ENCODE results near the gene SLC51A.
"Not testable (repeated sequence)": the region's sequence is repeated elsewhere in the genome, so short reads cannot be mapped to it uniquely, and the experiment has no call there.

SLC51A gene

DNA sequence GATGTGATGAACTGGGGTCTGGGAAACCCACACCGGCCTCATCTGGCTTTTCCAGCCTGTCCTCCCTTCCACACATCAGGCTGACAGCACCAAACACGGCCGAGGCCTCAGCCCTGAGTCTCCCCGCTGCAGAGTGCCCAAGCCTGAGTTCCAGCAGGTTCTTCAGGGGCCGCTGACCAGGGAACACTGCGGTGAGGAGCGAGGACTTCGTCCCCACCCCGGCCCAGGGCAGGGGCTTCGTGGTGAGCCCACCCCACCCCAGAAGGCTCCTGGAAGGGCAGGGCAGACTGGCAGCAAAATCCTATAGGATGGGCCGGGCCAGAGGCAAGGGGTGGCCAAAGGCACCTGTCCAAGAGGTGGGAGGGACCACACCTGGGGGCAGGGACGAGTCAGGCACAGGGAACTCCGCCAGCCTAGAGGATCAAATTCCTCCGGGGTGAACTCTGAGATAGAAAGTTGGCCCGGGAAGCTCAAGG is at the start of gene SLC51A:
Gene SLC51A, plus strand, starts transcription at position 446 of the 476 bp plus-strand sequence. CDS start 179 bp downstream, outside the sequence.
- no peak for DNase-seq

DNA sequence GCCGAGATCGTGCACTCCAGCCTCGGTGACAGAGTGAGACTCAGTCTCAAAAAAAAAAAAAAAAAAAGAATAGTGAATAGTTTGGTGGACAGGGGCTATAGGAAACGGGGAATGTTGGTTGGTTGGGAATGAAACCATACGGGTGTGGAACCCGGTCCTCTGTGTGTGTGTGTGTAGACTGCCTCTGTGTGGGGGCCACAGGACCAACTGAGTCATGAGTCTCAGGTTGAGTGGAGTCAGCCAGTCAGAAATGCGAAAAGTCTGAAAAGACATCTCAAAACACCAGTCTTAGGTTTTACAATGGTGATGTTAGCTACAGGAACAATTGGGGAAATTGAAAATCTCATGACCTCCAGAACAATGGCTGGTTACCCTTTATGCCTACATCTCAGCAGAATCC is 49.6 kb upstream of the SLC51A start:
- no peak for DNase-seq

DNA sequence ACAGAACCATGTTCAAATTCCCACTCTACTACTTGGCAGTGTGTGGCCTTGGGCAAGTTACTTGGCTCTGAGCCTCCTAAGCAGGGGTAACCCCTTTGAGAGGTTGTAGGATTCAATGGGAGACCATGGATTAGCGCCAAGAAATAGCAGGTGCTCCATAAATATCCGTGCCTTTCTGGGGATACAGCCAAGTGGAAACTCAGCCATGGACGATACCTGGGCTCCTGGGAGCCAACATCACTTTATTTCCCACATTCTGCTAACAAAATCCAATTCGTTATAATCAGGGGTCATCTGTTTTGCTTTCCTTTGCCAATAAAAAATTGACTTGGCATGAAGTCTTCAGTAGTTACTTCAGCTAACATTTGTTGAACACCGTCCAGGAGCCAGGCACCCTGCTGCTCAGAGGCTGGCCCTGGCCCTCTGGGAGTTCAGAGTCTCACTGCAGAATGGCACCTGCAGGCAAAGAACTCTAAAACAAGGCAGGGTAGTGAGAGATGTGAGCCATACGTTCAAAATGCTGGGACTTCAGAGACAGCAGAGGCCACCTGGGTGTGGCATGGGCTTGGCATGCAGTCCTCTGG is 47.4 kb upstream of the SLC51A start:
- DNase-seq, result no peak

DNA sequence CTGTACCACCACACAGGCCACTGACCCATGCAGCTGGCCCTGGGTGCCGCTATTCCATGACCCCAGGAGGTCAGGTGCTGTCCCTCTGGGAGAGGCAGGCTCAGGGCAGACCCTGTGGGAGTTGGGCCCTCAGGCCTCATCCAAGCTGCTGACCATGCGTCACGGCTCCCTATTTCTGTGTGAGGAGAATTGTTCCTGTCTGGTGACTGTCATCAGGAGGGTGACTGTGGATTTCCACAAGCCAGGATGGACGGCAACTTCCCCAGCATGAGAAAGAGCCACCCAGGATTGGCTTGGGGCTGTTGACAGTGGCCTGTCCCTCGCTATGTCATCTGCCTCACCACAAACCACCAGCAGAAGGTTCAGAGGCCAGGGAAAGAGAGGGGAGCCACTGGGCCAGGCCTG is 46.5 kb upstream of the SLC51A start:
- no peak for DNase-seq

DNA sequence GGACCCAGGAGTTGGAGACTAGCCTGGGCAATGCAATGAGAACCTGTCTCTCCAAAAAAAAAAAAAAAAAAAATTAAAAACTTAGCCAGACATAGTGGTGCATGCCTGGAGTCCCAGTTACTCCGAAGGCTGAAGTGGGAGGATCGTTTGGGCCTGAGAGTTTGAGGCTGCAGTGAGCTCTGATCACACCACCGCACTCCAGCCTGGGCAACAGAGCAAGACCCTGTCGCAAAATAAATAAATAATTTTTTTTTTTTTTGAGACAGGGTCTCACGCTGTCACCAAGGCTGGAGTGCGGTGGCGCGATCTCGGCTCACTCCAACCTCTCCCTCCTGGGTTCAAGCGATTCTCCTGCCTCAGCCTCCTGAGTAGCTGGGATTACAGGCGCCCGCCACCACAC is 46.0 kb upstream of the SLC51A start:
- DNase-seq, result not testable (repeated sequence)

DNA sequence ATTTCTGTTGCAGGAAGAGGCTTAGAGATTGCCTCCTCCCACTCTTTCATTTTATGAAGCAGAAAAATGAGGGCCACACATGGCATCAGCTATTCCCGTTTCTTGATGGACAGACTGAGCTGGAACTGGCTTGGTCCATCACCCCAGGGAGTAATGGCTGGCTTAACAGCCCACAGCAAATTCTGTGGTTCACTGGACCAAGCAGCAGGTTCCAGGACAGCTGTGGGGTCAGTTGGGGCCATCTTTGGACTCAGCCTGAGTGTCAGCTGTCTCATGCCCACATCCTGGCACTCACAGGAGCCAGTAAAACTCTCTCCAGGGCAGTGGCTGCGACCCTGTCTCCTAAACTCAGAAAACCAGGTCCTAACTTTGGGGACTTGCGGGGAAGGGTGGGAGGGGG is 41.7 kb upstream of the SLC51A start:
- DNase-seq, result no peak

DNA sequence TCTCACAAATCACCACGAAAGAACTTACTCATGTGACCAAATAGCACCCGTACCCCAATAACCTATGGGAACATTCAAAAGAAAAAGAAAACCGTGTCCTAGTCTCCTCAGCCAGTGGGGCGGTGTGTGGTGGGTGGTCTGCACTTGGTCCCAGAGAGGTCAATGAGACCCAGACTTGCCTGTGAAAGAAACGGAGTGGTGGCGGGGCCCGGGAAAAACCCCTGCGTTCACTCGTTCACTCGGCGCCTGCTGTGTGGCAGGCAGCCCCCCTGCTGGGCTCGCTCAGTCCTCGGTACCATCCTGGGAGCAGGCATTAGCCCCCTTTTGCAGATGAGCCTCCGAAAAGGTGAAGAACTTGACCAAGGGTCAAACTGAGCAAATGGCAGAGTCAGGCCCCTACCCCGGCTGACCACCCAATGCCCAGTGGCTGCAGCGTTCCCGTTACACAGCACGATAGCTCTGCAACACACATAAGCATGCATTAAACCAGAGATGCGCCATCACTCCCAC is 41.2 kb upstream of the SLC51A start:
- no peak for DNase-seq

DNA sequence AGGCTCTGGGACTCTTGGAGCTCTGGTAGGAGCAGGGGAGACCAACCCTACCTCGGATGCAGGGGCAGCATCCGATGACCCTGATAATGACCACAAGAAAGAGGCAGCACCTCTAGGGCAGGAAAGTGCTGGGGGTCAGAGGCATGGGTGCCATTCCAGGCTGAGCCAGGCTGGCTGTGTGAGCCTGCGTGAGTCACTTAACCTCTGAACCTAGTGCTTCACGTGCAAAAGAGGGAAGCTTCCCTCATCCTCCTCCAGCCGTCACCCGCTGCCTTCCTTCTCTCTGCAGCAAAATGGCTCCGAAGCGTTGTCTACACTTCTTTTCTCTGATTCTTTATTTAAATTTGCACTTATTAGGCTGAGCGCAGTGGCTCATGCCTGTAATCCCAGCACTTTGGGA is 40.6 kb upstream of the SLC51A start:
- DNase-seq, result no peak

DNA sequence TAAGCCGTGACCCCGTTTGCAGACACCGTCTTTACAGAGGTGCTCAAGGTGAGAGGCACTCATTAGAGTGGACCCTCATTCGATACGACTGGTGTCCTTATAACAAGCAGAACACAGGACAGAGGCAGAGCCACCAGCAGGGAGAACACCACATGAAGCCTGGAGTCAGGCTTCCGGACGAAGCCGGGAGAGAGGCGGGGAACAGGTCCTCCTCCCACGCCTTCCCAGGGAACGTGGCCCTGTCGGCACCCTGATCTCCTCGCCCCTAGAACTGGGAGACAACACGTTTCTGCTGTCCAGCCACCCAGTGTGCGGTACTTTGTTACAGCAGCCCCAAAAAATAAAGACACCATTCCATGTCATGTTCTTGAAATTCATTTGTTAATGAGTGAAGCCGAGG is 38.8 kb upstream of the SLC51A start:
- DNase-seq, result no peak

DNA sequence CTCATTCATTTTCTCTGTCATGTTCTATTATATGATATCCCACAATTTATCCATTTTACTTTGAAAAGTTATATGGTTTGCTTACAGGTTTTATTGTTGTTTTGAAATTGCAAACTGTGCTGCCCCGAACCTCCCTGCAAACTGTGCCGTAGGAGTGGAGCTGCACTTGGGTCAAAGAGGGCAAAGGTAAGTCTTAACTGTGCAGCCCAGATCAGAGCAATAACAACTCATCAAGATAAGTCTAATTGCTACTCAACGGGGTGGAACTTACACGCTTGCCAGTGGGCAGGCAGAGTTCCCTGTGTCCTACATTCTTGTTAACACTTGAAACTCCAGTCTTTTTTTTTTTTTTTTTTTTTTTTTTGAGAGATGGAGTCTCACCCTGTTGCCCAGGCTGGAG is 38.4 kb upstream of the SLC51A start:
- DNase-seq, result no peak

DNA sequence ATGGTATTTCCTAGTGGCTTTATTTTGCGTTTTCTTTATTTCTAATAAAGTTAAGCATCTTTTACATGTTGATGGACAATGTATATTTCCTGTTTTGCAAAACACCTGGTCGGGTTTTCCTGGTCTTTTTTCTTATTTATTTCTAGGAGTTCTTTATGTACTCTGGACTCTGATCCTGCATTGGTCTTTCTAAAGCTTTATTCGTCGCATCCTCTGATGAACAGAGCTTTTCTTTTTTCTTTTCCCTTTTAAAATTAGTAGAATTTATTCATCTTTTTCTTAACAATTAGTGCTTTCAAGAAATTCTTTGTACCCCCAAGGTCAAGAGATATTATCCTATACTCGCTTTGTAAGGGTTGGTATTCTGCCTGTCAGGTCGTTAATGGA is 37.3 kb upstream of the SLC51A start:
- no peak for DNase-seq

DNA sequence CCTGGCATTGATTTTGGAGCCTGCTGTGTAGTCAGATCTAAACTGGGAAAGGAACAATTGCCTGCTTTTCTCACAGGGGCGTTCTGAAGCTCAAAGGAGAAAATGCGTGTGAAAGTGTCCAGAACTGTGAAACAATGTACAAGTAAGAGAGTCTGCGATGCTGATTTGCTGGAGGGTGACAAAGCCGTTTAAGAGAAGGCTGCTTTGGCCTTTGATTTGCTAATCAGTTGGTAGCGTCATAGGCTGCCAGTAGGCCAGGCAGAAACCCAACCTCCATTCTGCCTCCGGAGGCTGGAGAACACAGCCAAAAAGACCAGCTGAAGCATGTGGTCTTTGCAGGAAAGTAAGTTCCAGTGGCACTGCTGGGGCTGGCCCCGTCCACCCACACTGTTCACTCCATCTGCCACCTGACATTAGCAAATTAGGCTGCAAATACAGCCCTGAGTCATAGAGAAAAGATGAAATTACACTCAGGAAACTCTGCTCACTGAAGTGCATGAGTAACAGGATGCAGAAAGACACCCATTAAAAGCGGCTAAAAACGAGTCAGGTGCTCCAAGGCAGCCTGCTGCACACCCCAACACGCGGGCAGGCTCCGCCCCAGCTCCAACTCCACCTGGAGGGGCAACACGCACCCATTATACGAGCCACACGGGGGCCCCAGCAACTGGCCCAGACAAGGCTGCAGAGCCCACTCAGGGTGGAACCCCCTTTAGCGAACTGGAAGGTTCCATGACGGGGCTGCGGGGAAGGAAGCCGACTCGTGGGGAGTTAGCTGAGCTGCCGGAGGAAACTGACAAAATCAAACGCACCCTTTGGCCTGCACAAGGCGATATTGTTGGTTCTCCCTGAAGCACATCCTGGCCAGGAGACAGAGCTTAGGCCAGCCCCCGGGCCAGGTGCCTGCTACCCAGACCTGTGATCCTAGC is 36.7 kb upstream of the SLC51A start:
- peak; percentile 40 to 70 (median 56) for DNase-seq

DNA sequence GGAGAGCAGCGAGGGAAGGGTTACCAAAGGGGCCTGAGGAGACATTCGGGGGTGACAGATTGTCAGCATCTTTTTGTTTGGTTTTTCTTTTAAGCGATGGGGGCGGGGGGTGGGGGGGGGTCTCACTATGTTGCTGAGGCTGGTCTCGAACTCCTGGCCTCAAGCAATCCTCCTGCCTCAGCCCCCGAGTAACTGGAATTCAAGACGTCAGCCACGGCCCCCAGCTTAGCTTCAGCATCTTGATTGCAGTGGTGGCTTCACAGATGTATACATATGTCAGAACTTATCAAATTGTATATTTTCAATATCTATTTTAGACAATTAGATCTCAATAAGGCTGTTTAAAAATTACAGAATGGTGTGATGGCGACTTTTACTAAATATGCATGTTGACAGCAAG is 36.0 kb upstream of the SLC51A start:
- no peak for DNase-seq

DNA sequence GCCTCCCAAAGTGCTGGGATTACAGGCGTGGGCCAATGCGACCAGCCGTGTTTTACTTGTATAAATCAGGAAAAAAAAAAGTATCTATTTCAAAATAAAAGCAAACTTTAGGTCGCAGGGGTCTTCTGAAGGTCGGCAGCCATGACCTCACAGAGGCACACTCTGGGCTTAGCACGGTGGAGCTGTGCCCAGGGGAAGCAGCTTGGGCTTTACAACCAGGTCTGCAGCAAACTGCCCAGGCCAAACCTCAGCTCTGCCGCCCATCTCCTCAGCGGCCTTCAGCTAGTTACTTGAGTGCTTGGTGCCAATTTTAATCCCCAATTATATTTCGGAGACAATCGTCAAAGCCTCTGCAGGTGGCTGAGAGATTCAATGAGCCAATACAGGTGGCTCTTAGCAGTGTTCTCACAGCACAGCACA is 35.2 kb upstream of the SLC51A start:
- no peak for DNase-seq

DNA sequence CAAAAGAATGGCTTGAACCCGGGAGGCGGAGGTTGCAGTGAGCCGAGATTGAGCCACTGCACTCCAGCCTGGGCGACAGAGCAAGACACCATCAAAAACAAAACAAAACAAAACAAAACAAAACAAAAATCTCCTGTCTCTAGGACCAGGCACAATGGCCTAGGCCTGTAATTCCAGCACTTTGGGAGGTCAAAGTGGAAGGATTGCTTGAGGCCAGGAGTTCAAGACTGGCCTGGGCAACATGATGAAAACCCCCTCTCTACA is 32.2 kb upstream of the SLC51A start:
- not testable (repeated sequence) for DNase-seq

DNA sequence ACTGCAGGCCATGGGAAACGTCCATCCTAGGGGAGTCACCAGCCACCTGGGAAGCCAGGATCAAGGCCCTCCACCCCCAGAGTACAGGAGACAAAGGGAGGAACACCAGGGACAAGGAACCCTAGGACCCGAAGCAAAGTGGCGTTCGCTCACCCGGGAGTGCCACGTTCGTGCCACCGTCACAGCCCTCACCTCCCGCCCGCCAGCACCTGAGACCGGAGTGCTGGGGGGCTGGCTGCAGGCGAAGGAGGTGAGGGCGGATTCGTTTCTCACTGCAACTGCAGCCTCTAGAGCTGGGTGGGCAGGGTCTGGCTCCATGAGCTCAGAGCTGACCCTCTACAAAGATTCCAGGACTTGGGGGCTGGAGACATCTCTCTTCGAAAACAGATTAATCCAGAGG is 31.5 kb upstream of the SLC51A start:
- no peak for DNase-seq

DNA sequence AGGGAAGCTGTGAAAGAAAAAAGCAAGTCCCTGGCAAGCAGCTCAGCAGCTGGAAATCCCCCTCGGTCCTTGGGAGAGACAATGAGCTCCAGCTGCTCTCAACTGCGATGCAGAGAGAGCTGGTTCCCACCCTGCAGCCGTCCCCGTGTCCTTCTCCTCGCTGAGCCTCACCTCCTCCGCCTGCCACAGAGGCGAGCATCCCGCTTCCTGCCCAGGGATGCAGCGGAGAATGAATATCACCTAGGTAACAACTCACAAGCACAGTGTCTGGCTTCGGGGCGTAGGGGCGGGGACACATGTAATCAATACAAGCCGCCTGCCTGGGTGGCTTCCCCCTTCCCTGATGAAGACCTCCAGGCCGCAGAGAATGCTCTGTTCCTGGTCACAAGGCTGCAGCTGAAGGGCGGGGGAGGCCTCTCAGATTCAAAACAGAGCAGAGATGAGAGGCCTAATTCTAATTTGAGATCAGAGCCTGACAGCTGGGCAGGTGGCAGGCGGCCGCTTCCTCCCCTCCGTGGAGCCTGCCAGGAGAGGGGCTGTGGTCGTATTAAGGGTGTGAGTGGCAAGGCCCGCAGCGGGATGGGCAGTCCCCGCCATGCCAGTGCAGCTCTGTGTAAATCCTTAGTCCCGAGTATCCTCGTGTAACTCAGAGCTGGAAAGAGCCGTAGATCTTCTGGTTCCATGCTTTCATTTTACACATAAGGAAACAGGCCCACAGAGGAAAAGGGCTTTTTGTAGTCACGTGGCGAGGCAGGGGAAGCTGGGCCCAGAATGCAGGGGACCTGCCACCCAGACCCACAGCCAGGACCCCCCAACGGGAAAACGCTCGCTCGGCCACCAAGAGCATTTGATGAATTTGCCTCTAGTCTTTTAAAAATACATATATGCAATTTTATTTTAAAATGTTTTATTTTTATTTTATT is 29.4 kb upstream of the SLC51A start:
- DNase-seq, result no peak

DNA sequence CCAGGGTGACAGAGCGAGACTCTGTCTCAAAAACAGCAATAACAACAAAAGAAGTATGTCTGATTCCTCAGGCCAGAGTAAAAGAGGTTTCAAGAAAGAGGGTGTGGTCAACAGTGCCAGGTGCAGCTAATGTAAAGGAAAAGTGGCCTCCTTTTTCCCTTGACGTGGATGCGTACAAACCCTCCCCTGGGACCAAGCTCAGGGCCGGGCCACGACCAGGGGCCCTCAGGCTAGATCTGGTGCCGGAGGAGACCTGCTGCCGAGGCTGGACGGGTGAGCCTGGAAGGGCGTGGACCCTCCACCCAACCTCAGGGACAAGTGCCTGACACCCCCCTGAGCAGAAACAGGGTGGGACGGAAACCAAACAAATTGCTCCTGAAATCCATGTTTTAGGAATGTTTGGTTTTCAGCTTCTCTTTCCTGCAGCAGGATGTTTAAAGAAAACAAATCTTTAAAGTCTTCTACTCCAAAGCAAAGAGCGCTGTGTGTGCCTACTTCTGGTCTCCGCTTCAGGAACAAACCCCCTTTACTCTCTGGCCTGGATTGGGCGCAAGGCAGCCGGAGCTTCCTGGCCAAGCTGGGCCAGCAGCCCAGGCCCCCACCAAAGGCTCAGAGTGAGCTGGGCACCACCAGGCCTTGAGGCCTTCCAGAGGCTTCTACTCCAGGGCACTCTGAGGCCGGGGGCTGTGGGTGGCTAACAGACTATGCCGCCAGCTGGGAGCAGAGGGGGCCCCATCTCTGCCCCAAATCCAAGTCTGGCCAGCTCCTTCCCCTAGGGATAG is 26.6 kb upstream of the SLC51A start:
- DNase-seq, result no peak

DNA sequence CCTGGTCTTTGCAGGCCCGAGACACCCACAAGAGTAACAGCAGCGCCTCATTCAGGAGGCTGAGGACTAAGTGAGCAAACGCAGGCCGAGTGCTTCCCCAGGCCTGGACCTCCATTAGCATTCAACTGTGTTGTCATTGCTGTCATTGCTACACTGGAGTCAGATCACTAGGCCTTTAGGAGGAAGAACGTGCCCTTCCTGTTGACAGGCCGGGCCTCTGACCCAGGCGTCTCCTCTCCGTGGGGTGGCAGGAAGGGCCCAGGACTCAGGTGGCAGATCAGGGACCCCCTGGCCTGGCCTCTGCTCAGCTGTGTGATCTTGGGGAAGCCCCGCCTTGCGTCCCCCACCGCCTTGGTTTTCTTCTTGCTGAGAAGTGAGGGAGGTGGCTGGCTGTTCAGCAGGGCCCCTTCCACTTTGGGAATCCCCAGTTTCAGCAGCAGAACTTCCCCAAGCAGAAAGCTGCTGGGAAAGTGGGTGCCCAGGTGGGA is 24.3 kb upstream of the SLC51A start:
- DNase-seq, result no peak

DNA sequence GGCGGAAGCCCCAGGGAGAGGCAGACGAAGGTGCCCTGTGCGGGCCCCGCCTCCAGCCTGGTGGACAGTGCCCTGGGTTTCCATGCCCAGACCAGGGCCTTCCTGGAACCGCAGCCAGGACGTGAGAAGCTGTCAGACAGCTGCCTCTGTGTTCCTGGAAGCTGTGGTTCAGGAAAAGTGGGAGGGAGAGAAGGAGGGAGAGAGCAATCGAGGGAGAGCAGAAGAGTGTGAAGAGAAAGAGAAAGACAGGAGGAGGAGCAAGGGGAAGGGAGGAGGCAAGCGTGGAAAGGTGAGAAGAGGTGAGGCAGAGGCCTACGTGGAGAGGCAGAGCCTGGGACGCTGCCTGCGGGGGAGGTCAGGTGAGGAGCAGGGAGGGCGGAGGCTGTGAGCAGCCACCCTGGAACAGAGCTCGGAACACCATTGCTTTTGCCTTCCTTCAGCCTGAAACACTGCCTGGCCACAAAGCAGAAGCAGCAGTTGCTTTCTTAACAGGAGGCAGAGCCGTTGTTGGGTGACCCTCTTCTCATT is 23.7 kb upstream of the SLC51A start:
- DNase-seq, result no peak

DNA sequence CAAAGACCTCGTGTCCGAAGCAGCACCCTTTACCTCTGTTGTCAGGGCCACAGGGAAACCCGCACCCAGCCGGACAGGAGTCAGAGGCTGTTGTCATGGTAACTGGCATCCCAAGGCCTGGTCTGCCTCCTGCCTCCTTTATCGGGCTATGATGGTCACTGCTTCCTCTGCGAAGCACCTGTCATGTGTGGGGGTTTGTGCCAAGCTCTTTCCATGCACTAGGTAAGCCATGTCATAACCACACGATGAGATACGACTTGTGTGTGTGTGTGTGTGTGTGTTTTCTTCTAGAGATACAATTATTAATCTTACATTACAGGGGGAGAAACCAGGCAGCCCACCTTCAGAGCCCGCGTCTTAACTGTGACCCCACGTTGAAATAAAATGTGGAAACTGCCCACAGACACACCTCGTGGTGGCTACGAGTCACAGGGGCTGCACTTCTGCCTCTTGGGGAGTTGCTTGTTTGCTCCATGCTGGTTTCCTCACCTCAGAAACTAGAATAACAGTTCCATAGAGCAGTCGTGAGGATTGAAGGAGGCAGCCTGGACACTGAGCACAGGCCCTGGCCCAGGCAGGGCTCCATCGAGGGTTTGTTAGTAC is 23.1 kb upstream of the SLC51A start:
- DNase-seq, result no peak
